Endodermal cell (in vitro differentiated cells): ENCODE results near the gene TMEM72. TPM values are rescaled to one million over a fixed set of nuclear protein-coding genes. Genes with fewer than 3 reads are reported as not detected.

Source experiments
- DNase-seq: peaks from one replicate; pipeline ENCODE4 v3.0.0-alpha.2; 2017
- H3K27ac ChIP-seq: 2 replicates; pipeline ENCODE4 v1.5.1; 2013; ENCODE audit warnings: mild to moderate bottlenecking, low read depth, low read length, moderate library complexity
- H3K27me3 ChIP-seq: 2 replicates; pipeline ENCODE4 v1.6.1; 2013; ENCODE audit warnings: mild to moderate bottlenecking, low read length, moderate library complexity; ENCODE audit not compliant: insufficient read depth, control insufficient read depth, poor library complexity, severe bottlenecking
- H3K36me3 ChIP-seq: 2 replicates; pipeline ENCODE4 v1.7.0; 2013; ENCODE audit warnings: mild to moderate bottlenecking, low read length, moderate library complexity; ENCODE audit not compliant: control insufficient read depth, insufficient read depth
- H3K4me1 ChIP-seq: one replicate; pipeline ENCODE4 v1.7.0; 2013; ENCODE audit warnings: low read length; ENCODE audit not compliant: control insufficient read depth, insufficient read depth
- H3K4me3 ChIP-seq: 2 replicates; pipeline ENCODE4 v1.5.1; 2013; ENCODE audit warnings: mild to moderate bottlenecking, low read length, moderate library complexity
- H3K9ac ChIP-seq: 2 replicates; pipeline ENCODE4 v1.6.1; 2013; ENCODE audit warnings: mild to moderate bottlenecking, low read length, moderate library complexity; ENCODE audit not compliant: poor library complexity, severe bottlenecking; ENCODE audit errors: extremely low read depth
- H3K9me3 ChIP-seq: 2 replicates; pipeline ENCODE4 v1.6.1; 2013; ENCODE audit warnings: mild to moderate bottlenecking, low read length, moderate library complexity; ENCODE audit not compliant: control insufficient read depth
- H3K27ac Mint-ChIP-seq: 2 replicates; pipeline ENCODE4 v1.8.0; 2020; ENCODE audit warnings: mixed read lengths
- H3K27me3 Mint-ChIP-seq: 2 replicates; pipeline ENCODE4 v1.8.0; 2021; ENCODE audit warnings: mild to moderate bottlenecking, mixed read lengths; ENCODE audit not compliant: insufficient read depth
- H3K36me3 Mint-ChIP-seq: 2 replicates; pipeline ENCODE4 v1.8.0; 2020; ENCODE audit warnings: low read depth, mixed read lengths
- H3K4me1 Mint-ChIP-seq: 2 replicates; pipeline ENCODE4 v1.8.0; 2020; ENCODE audit warnings: mixed read lengths
- H3K4me3 Mint-ChIP-seq: 2 replicates; pipeline ENCODE4 v1.8.0; 2020; ENCODE audit warnings: mild to moderate bottlenecking, moderate library complexity, mixed read lengths
- H3K9me3 Mint-ChIP-seq: 2 replicates; pipeline ENCODE4 v1.8.0; 2020; ENCODE audit warnings: mild to moderate bottlenecking, mixed read lengths
- CTCF ChIP-seq: fragments of 200-600 bp; sonication (generic); conservative IDR thresholded peaks from 2 replicates; pipeline ENCODE4 v1.5.0; 2021; ENCODE audit warnings: antibody characterized with exemption, mild to moderate bottlenecking
- WGBS, 2 experiments: methylation state at CpG; one replicate each; pipeline versions ENCODE4 v1.1.5 to v1.1.7; 2013; ENCODE audit warnings: missing lambda C conversion rate in 2 of 2, mixed read lengths in 1 of 2; ENCODE audit not compliant: insufficient coverage in 1 of 2, insufficient read length in 1 of 2; 5-methylcytosine and 5-hydroxymethylcytosine counted together
- total RNA-seq, 2 donors: library from RNA; stranded (reverse); fragmentation: NEBNext Ultra II Directional in 1 of 2; extraction: Animal tissue kit (Norgen Biotek cat#: 25700) in 1 of 2; gene quantifications; 2 replicates in 1 of 2; 3 replicates in 1 of 2; pipeline ENCODE4 v1.2.1, GENCODE V29; 2021

TMEM72 gene
- total RNA-seq, 2 donors from 2014 or later = not detected

GRCh38 chr10:44949915-44950314 lies 38.8 kb downstream of the TMEM72 start:
- H3K9me3 Mint-ChIP-seq = peaks cover 3% of the 10 kb centered on the region
- no peak overlapping the region for H3K27ac Mint-ChIP-seq
- Histone ChIP-seq H3K4me3 (no peak overlapping the region), H3K9ac (no peak overlapping the region), H3K27me3 (no peaks in the 10 kb centered on the region), H3K36me3 (no peaks in the 10 kb centered on the region), H3K4me1 (no peaks in the 10 kb centered on the region), H3K9me3 (peaks cover 4% of the 10 kb centered on the region), H3K27ac (no peak overlapping the region)
- H3K4me3 Mint-ChIP-seq = no peak overlapping the region
- H3K36me3 Mint-ChIP-seq = no peaks in the 10 kb centered on the region
- H3K27me3 Mint-ChIP-seq = no peaks in the 10 kb centered on the region
- DNase-seq = no peak
- no peak for TF ChIP-seq CTCF
- 90 to 100% methylated on average over 2 to 3 of the region's 3 CpGs for whole genome bisulfite sequencing, 2 experiments
- peaks cover 10% of the 10 kb centered on the region for H3K4me1 Mint-ChIP-seq

- Histone ChIP-seq H3K4me1 (no peaks in the 10 kb centered on the region), H3K9ac (no peak overlapping the region), H3K4me3 (no peak overlapping the region), H3K27ac (no peak overlapping the region), H3K9me3 (no peaks in the 10 kb centered on the region), H3K36me3 (no peaks in the 10 kb centered on the region), H3K27me3 (no peaks in the 10 kb centered on the region)
- Mint-ChIP-seq H3K36me3 (no peaks in the 10 kb centered on the region), H3K27me3 (no peaks in the 10 kb centered on the region), H3K9me3 (no peaks in the 10 kb centered on the region), H3K27ac (no peak overlapping the region), H3K4me1 (peaks cover 10% of the 10 kb centered on the region), H3K4me3 (no peak overlapping the region)
- WGBS, 2 experiments = 92 to 95% methylated on average over 5 to 10 of the region's 10 CpGs
- DNase-seq = no peak
- TF ChIP-seq CTCF = no peak
These were observed 39.4 kb downstream of the TMEM72 start for GRCh38 chr10:44950326-44951225.

- Histone ChIP-seq H3K4me1 (no peaks in the 10 kb centered on the region), H3K9ac (no peak overlapping the region), H3K9me3 (no peaks in the 10 kb centered on the region), H3K27me3 (no peaks in the 10 kb centered on the region), H3K4me3 (no peak overlapping the region), H3K36me3 (no peaks in the 10 kb centered on the region), H3K27ac (no peak overlapping the region)
- no peak for DNase-seq
- no peak for TF ChIP-seq CTCF
- 94 to 95% methylated on average over 4 to 7 of the region's 7 CpGs for WGBS, 2 experiments
- Mint-ChIP-seq H3K27ac (no peak overlapping the region), H3K9me3 (no peaks in the 10 kb centered on the region), H3K27me3 (no peaks in the 10 kb centered on the region), H3K36me3 (peaks cover 6% of the 10 kb centered on the region), H3K4me3 (no peak overlapping the region), H3K4me1 (peaks cover 10% of the 10 kb centered on the region)
These were observed 40.6 kb downstream of the TMEM72 start for GRCh38 chr10:44951576-44952226.
